Smooth muscle cell (in vitro differentiated cells): ENCODE data around the gene INAFM2. TPM values are rescaled to one million over a fixed set of nuclear protein-coding genes. Genes with fewer than 3 reads are reported as not detected.

ENCODE experiments used
- DNase-seq: peaks from one replicate; lab custom pipeline; 2025; ENCODE audit not compliant: unreplicated experiment; lab: John Stamatoyannopoulos, UW
- H2AFZ ChIP-seq: fragments of 200-600 bp; sonication (generic); 2 replicates; pipeline ENCODE4 v1.6.0; 2016; ENCODE audit warnings: antibody characterized with exemption, low read depth, mild to moderate bottlenecking
- H3F3A ChIP-seq: fragments of 200-600 bp; sonication (generic); 2 replicates; pipeline ENCODE4 v1.6.0; 2017; ENCODE audit warnings: antibody characterized with exemption, low read depth
- H3K27ac ChIP-seq: fragments of 200-600 bp; sonication (generic); 2 replicates; pipeline ENCODE4 v1.5.1; 2016; ENCODE audit warnings: low read depth, mild to moderate bottlenecking
- H3K27me3 ChIP-seq: fragments of 200-600 bp; sonication (generic); 2 replicates; pipeline ENCODE4 v1.6.1; 2016; ENCODE audit warnings: low read depth, mild to moderate bottlenecking
- H3K36me3 ChIP-seq: fragments of 200-600 bp; sonication (generic); 2 replicates; pipeline ENCODE4 v1.5.1; 2016; ENCODE audit warnings: low read depth
- H3K4me1 ChIP-seq: fragments of 200-600 bp; sonication (generic); 2 replicates; pipeline ENCODE4 v1.5.1; 2016; ENCODE audit warnings: low read depth
- H3K4me2 ChIP-seq: fragments of 200-600 bp; sonication (generic); 2 replicates; pipeline ENCODE4 v1.6.0; 2016; ENCODE audit warnings: mild to moderate bottlenecking
- H3K4me3 ChIP-seq: fragments of 200-600 bp; sonication (generic); 2 replicates; pipeline ENCODE4 v1.5.1; 2016; ENCODE audit warnings: mild to moderate bottlenecking
- H3K79me2 ChIP-seq: fragments of 200-600 bp; sonication (generic); 2 replicates; pipeline ENCODE4 v1.6.0; 2016; ENCODE audit warnings: low read depth, mild to moderate bottlenecking
- H3K9ac ChIP-seq: fragments of 200-600 bp; sonication (generic); 2 replicates; pipeline ENCODE4 v1.6.0; 2016; ENCODE audit warnings: low read depth
- H3K9me3 ChIP-seq: fragments of 200-600 bp; sonication (generic); replicated peaks from 2 replicates; pipeline ENCODE4 v1.5.1; 2016; ENCODE audit warnings: low read depth
- H4K20me1 ChIP-seq: fragments of 200-600 bp; sonication (generic); 2 replicates; pipeline ENCODE4 v1.6.0; 2016; ENCODE audit warnings: low read depth
- CTCF ChIP-seq: fragments of 200-600 bp; sonication (generic); IDR thresholded peaks from 2 replicates; pipeline ENCODE4 v1.5.1; 2017; ENCODE audit warnings: borderline replicate concordance, mild to moderate bottlenecking, antibody characterized with exemption; ENCODE audit not compliant: insufficient read depth, poor library complexity, severe bottlenecking
- WGBS: methylation state at CpG from one replicate; pipeline ENCODE4 v1.1.7; 2016; ENCODE audit warnings: low lambda C conversion rate; 5-methylcytosine and 5-hydroxymethylcytosine counted together
- polyA plus RNA-seq: library from polyadenylated mRNA; unstranded; fragments of >200 nt; fragmentation: Nextera tagmentation; extraction: Ambion mirVana; gene quantifications from 2 replicates; pipeline ENCODE4 v1.2.1, GENCODE V29; 2016
- total RNA-seq: library from RNA; depleted of rRNA; stranded (reverse); fragments of >200 nt; gene quantifications from 2 replicates; pipeline ENCODE4 v1.2.3, GENCODE V29; 2014

The INAFM2 gene
- total and polyA plus RNA-seq, 2 experiments from 2014 or later = 23.9 to 28.1 TPM

GRCh38 chr15:40275954-40276353 lies 47.5 kb upstream of the INAFM2 start:
- Histone ChIP-seq H3F3A (peaks cover 4% of the 10 kb centered on the region), H4K20me1 (no peaks in the 10 kb centered on the region), H3K4me2 (no peak overlapping the region), H3K9ac (no peak overlapping the region), H3K27ac (no peak overlapping the region), H3K79me2 (no peaks in the 10 kb centered on the region), H3K27me3 (peaks cover 28% of the 10 kb centered on the region), H3K9me3 (no peaks in the 10 kb centered on the region), H3K4me1 (no peaks in the 10 kb centered on the region), H3K36me3 (no peaks in the 10 kb centered on the region), H2AFZ (no peak overlapping the region), H3K4me3 (no peak overlapping the region)
- no peak for TF ChIP-seq CTCF
- WGBS = 100% methylated on average over 7 of the region's 7 CpGs
- DNase-seq = no peak

- WGBS = 92% methylated on average over 4 of the region's 4 CpGs
- Histone ChIP-seq H3K9me3 (no peaks in the 10 kb centered on the region), H4K20me1 (no peaks in the 10 kb centered on the region), H3K36me3 (no peaks in the 10 kb centered on the region), H3F3A (peaks cover 4% of the 10 kb centered on the region), H3K4me2 (no peak overlapping the region), H3K27me3 (peaks cover 38% of the 10 kb centered on the region), H3K27ac (no peak overlapping the region), H3K4me3 (no peak overlapping the region), H2AFZ (no peak overlapping the region), H3K9ac (no peak overlapping the region), H3K4me1 (peaks cover 7% of the 10 kb centered on the region), H3K79me2 (no peaks in the 10 kb centered on the region)
- no peak for TF ChIP-seq CTCF
- DNase-seq = no peak
Observed at GRCh38 chr15:40276927-40277326, 46.6 kb upstream of the INAFM2 start.

- no peak for DNase-seq
- H3K27me3 ChIP-seq = peaks cover 44% of the 10 kb centered on the region
- TF ChIP-seq CTCF = no peak
- peaks cover 11% of the 10 kb centered on the region for H3K4me1 ChIP-seq
- no peak overlapping the region for H3K4me2 ChIP-seq
- H3K79me2 ChIP-seq = no peaks in the 10 kb centered on the region
- no peaks in the 10 kb centered on the region for H3K9me3 ChIP-seq
- H4K20me1 ChIP-seq = no peaks in the 10 kb centered on the region
- H3K9ac ChIP-seq = no peak overlapping the region
- 81% methylated on average over 16 of the region's 16 CpGs for WGBS
- H2AFZ ChIP-seq = no peak overlapping the region
- H3K36me3 ChIP-seq = no peaks in the 10 kb centered on the region
- H3K4me3 ChIP-seq = no peak overlapping the region
- peaks cover 4% of the 10 kb centered on the region for H3F3A ChIP-seq
- H3K27ac ChIP-seq = no peak overlapping the region
Observed at GRCh38 chr15:40277471-40277870, 46.0 kb upstream of the INAFM2 start.

- peaks cover 4% of the 10 kb centered on the region for H3F3A ChIP-seq
- no peak overlapping the region for H3K27ac ChIP-seq
- peaks cover 49% of the 10 kb centered on the region for H3K27me3 ChIP-seq
- H3K9me3 ChIP-seq = no peaks in the 10 kb centered on the region
- H3K9ac ChIP-seq = no peak overlapping the region
- H3K79me2 ChIP-seq = no peaks in the 10 kb centered on the region
- no peak for DNase-seq
- H2AFZ ChIP-seq = no peak overlapping the region
- H3K4me3 ChIP-seq = no peak overlapping the region
- peaks cover 17% of the 10 kb centered on the region for H3K4me1 ChIP-seq
- no peak for TF ChIP-seq CTCF
- no peaks in the 10 kb centered on the region for H4K20me1 ChIP-seq
- no peaks in the 10 kb centered on the region for H3K36me3 ChIP-seq
- no peak overlapping the region for H3K4me2 ChIP-seq
- 83% methylated on average over 10 of the region's 10 CpGs for WGBS
Observed at GRCh38 chr15:40278026-40278425, 45.5 kb upstream of the INAFM2 start.
